GM19463 (cell line): ENCODE data around the gene GLI3.

Experiments
- ATAC-seq: cut with Tn5 transposase; IDR thresholded peaks from one replicate; pipeline ENCODE4 v1.9.1; 2021; ENCODE audit warnings: mild to moderate bottlenecking, moderate library complexity; ENCODE audit not compliant: unreplicated experiment

Gene GLI3

GRCh38 chr7:42180806-42181205, 56.2 kb downstream of the GLI3 start:
- no peak for ATAC-seq

GRCh38 chr7:42176724-42177101, 60.3 kb downstream of the GLI3 start:
- ATAC-seq: no peak

DNA sequence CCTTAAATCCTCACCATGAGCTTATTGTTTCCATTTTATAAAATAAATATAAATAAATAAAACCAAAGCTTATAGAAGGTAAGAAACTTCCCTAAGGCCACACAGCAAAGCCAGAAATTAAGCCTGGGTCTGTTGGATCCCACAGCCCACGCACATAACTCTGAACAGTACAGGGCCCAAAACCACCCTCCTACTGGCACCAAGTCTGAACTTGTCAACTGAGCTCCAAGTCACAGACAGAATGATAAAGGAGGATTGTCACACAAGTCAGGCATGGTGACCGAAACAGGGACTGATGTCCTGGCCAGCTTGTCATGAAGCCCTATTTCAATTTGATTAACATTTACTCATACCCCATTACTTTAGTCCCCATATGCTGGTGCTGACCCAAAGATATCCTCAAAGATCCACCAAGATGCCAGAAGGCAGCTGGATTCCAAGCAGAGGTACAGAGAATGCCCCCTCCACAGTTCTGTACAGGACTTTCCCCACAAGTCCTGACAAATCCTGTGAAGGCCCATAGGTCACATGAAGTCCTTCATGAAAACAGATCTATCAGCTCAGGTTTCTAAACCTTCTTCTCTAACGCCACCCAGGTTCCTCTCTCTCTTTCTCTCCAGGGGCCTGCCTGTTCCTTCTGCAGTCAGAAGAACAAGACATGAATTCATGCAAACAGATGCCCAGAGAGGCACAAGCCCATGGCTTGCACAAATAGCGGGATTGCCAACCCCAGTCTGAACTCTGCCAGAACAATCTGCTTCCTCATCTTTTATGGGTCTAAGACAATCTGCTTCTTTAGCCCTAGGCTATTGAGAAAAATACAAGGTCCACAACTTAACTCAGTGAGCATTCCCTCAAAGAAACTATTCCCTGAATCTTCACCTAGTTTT, 60.9 kb downstream of the GLI3 start:
- ATAC-seq: no peak

- ATAC-seq: no peak
Measured at GRCh38 chr7:42174391-42174912, 62.6 kb downstream of the GLI3 start.

DNA sequence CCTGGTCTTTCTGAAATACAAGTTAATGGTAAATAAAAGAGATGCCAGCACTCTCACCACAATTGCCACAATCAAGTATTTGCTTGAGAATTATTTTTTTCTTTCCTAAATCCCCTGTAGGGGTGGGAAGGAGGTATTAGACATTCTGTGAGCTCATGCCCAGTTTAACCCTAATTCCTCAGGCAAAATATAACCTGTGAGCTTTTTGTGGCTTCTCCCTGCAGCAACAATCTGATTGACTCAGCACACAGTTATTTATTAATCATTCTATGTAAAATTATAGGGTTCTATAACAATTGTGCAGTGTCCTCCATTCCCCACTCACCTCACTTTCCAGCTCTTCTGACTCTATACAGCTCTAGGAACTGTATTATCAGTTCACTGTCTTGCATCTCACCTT, 66.3 kb downstream of the GLI3 start:
- no peak for ATAC-seq

- ATAC-seq: no peak
Measured at GRCh38 chr7:42168512-42168911, 68.5 kb downstream of the GLI3 start.

DNA sequence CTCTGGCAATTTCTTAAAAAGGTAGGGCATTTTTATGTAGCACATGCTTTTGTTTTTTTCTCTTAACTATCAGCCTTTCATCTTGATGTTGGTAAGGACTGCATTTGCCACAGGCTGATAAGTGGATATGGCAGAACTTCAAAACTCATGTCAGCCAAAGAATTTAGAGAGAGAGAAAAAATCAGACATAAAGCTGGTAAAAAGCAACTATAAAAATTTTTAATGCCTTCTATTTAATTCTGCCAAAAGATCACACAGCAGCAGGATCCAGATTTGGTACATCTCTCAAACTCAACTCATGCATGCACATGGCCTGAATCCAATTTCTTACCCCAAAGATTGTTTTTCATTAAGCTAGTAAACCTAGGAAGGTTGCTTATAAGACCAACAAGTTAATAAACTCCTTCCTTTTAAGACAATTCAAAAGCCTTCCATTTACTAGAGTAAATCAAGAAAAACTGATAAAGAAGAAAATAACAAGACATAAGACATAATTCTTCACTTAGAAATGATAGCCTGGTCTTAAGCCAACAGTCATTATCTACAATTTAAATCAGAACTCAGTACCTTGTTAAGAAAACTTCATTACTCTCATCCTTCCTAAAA, 69.3 kb downstream of the GLI3 start:
- ATAC-seq: no peak

GRCh38 chr7:42167206-42167605, 69.8 kb downstream of the GLI3 start:
- ATAC-seq: no peak

DNA sequence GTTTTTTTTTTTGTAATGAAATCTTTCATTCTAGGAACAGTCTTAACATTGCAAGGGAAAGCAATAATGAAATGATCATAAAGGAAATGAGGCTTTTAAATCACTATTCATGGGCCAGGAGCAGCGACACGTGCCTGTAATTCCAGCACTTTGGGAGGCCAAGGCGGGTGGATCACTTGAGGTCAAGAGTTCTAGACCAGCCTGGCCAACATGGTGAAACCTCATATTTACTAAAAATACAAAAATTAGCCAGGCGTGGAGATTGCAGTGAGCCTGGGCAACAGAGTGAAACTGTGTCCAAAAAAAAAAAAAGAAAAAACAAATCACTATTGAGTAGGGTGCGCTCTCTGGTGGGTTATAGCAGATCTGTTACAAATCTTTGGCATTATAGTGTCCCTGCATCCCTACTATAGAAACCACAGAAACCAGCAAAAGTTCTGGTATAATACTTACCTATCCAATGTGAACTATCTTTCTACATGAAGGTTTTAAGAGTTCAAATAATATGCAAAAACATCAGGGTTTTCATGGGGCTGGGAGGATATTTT, 72.1 kb downstream of the GLI3 start:
- ATAC-seq: no peak

DNA sequence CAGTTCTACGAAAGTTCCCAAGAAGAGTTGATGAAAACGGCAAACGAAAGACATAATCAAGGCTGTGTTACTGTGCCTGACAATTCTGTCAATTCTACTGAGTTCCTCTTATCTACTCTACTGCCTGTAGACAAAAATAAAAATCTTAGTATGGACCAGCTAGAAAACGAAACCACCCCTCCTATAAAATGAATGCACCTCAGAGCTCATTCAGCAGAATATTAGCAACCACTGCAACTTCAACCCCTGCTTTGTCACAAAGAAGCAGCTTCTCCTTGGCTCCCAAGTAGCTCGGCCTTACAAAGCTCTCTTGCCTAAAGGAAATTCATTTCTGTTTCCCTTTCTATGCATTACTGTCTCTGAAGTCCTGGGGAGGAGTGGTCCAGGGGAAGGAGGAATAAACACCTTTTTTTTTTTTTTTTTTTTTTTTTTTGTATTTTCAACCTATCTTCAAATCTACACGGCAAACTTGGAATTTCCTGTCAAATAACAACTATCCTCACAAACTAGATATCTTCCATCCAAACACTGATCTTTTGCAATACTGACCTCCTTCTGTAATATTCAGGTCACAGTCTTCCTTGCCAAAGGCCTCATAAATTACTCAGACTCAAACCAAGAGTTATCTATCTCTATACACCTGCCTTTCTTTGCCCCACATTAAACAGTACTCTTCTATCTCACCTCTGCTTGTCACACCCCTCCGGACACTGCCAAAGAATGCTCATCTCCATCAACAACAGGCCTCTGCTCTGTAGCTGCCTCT, 74.3 kb downstream of the GLI3 start:
- no peak for ATAC-seq

GRCh38 chr7:42161719-42162118, 75.3 kb downstream of the GLI3 start:
- no peak for ATAC-seq

- no peak for ATAC-seq
Measured at GRCh38 chr7:42161110-42161509, 75.9 kb downstream of the GLI3 start.

DNA sequence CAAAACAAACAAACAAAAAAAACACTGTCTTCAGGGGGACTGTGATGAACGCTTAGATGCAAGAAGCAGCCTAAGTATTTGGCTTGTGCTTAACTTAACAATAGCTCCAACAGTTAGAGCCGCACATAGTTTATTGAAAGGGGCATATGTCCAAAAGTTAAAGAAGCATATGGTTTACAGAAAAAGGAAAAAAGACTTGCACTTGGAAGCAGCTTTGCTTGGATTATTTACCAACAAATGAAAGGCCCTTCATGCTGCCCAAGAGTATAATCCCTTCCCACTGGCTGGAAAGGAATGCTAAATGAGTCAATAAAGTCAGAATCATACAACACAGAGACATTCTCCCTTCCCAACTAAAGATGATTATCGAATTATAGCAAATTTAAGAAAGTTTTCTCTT, 77.9 kb downstream of the GLI3 start:
- no peak for ATAC-seq

DNA sequence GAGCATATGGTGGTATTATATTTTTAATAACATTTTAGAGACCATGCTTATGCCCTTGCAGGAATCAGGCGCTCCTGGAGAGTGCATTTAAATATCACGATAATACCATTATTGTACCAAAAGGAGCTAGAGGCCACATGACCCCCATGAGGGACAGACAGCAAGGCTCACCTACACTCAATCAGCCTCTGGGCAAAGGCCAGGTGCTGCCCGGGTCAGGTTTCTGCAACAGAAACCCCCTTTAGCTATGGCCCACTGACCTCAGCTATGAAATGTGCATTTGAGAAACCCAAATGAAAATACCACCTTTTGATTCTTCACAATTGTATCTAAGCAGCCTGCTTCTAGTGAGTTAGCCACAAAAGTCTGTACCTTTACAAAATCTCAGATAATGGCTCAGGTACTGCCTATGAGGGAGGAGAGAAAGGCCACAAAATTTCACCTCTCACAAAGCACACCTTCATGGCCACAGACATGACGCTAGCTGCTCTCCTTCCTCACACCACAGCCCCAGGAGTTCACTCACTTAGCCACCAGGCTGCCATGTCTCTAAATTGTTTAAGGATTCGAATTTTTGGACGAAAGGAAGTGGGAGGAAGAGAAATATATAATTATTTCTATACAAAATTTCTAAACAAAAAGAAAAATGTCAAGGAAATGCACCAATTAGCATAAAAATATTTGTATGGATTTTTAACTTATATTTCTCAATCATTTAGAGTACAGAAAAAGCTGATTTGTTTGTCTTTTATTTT, 79.9 kb downstream of the GLI3 start:
- no peak for ATAC-seq

DNA sequence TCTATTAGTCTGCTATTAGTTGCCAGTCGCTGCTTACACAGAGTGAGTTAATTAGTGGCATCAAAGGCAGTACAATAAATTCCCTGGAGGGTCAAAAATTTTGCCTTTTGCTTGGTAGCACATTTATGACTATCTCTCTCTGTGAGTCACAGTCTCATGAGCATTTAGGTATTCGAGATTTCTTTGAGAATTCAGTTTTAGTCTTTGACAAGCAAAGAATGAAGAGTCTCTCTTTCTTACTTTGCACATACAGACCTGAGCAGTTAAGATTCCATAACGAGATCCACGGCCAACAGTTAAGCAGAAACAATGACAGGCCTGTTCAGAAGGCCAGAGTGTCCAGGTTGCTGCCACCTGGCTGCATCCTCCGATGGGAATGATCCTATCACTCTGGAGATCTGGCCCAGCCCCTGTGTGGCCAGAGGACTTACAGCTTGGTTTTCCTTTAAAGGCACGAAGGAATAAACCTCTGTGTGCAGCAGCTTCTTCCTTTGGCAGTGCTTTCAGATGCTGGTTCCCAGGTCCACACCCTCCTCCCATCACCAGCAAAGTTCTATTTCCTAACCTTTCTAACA, 80.6 kb downstream of the GLI3 start:
- no peak for ATAC-seq

GRCh38 chr7:42155584-42156290, 81.3 kb downstream of the GLI3 start:
- no peak for ATAC-seq

- no peak for ATAC-seq
Measured at GRCh38 chr7:42154173-42154572, 82.8 kb downstream of the GLI3 start.

DNA sequence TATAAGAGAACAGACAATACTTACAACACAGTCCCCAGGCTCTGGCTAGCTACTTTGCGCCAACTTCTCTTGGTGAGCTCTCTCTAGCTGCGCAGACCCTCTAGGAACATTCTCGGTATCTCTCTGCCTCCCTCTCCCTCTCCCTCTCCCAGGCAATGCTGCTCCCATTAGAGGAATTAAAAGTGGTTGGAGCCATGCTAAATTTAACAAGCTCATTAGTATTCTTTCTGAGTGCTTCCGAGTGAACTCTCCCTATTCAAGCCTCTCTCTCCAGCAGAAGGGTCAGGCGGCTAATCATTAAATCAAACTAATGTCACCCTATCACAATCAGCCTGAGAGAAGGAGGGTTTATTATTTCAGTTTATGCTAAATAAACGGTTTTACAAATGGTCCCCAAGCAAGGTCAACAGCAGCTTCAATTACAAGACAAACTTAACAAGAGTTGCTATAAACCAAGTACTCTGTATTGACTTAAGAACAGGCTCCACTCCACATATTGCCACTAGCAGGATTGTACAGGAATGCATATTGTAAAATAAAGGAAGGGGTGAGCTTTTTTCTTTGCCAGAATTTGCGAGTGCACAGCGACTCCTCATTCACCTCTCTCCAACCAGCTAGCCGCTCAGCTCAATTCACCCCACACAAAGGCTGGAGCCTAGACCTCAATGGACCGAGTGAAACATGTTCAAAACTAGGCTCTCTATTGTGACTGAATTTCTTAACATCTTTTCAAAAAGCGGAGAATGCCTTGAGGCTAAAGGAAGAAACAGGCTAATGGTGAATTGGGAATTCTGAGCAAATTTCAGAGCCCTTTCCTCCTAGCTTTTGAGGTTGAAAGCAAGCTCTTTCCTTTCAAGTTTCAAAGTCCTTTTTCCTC, 84.4 kb downstream of the GLI3 start:
- no peak for ATAC-seq

DNA sequence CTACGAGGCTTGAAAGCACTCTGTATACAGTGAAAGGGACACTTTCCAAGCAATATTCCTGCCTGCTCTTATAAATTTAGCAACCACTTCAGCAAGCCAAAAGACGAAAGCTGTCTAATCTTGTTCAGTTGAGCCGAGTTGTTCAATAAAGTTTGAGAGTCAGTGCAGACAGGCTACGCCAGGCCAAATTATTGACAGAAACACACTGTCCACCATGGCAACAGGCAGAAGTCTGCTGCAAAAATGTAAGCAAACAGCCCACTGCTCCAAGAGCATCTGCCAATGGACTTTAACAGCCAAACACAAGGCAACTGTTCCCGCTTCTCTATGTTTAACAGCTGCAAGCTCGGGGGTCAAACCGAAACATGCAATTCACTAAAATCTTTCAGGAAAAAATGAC, 85.7 kb downstream of the GLI3 start:
- no peak for ATAC-seq
